HEK293 (cell line): ENCODE data around the gene ULBP1.
"Not testable (repeated sequence)": the region's sequence is repeated elsewhere in the genome, so short reads cannot be mapped to it uniquely, and the experiment has no call there.

Experiments used
- PBX3 ChIP-seq: sonication (generic); formaldehyde crosslinking; IDR thresholded peaks from 2 replicates; pipeline ENCODE4 v1.8.1; 2022; ENCODE audit warnings: mild to moderate bottlenecking, moderate library complexity, missing genetic modification reagents
- SETDB1 ChIP-seq: IDR thresholded peaks from one replicate; pipeline ENCODE4 v1.6.1; 2017; ENCODE audit warnings: mild to moderate bottlenecking, low read length, moderate library complexity, mixed read lengths; ENCODE audit not compliant: insufficient read length
- ZBTB1 ChIP-seq: fragments of 450-650 bp; formaldehyde crosslinking; IDR thresholded peaks from 2 replicates; pipeline ENCODE4 v1.5.1; 2016; ENCODE audit warnings: missing biosample characterization, missing genetic modification characterization
- ZBTB7A ChIP-seq: fragments of 450-650 bp; formaldehyde crosslinking; IDR thresholded peaks from 2 replicates; pipeline ENCODE4 v1.5.1; 2016; ENCODE audit warnings: low read depth, missing biosample characterization, missing genetic modification characterization
- ZFP41 ChIP-seq: fragments of 450-650 bp; formaldehyde crosslinking; IDR thresholded peaks from 2 replicates; pipeline ENCODE4 v1.5.1; 2016; ENCODE audit warnings: missing biosample characterization, missing genetic modification characterization, borderline replicate concordance
- ZNF266 ChIP-seq: fragments of 450-650 bp; formaldehyde crosslinking; IDR thresholded peaks from 2 replicates; pipeline ENCODE4 v1.5.1; 2016; ENCODE audit warnings: missing biosample characterization, missing genetic modification characterization, low read depth
- ZNF274 ChIP-seq, 2 experiments: fragments of 200-500 bp in 1 of 2; fragments of 450-650 bp in 1 of 2; sonication (Bioruptor generic) in 1 of 2; formaldehyde crosslinking in 1 of 2; IDR thresholded peaks; 2 replicates each; pipeline versions ENCODE4 v1.5.1 to v1.6.1; 2014 to 2016; ENCODE audit warnings: borderline replicate concordance in 1 of 2, inconsistent platforms in 1 of 2, low read length in 1 of 2, missing biosample characterization in 1 of 2, missing genetic modification characterization in 1 of 2
- ZNF510 ChIP-seq: fragments of 450-650 bp; formaldehyde crosslinking; IDR thresholded peaks from 2 replicates; pipeline ENCODE4 v1.5.1; 2018; ENCODE audit warnings: mild to moderate bottlenecking, missing genetic modification characterization, missing biosample characterization; ENCODE audit not compliant: insufficient replicate concordance
- ZNF747 ChIP-seq: fragments of 450-650 bp; formaldehyde crosslinking; IDR thresholded peaks from 2 replicates; pipeline ENCODE4 v1.5.1; 2016; ENCODE audit warnings: missing biosample characterization, missing genetic modification characterization
- ZNF76 ChIP-seq: fragments of 450-650 bp; formaldehyde crosslinking; IDR thresholded peaks from 2 replicates; pipeline ENCODE4; 2016; ENCODE audit warnings: low read depth, missing biosample characterization, missing genetic modification characterization, borderline replicate concordance
- ZNF785 ChIP-seq: fragments of 450-650 bp; formaldehyde crosslinking; IDR thresholded peaks from 2 replicates; pipeline ENCODE4 v1.5.1; 2016; ENCODE audit warnings: missing biosample characterization, missing genetic modification characterization
- TF ChIP-seq, protein P1 (sequence below): fragments of 450-650 bp; formaldehyde crosslinking; IDR thresholded peaks from 2 replicates; pipeline ENCODE4 v1.5.1; 2016; ENCODE audit warnings: missing biosample characterization, missing genetic modification characterization

DNA sequence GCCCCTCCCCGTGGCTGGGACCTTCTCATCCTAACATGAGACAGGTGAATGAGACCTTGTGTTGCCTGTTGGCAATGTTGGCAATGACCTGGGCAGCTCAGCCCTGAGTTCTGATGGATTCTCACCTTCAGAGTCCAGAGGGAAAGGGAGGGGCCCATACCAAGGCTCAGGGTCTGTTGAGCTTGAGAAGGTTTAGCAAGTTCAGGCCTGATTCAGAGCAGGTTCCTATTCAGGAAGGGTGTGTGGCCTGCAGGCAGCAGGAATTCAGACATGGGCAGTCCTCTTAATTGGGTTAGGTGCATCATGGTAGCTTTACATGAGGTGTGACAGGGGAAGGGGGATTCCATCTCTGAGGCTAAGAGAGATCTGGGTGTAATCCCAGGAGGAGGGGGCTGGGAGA lies 16.2 kb upstream of the ULBP1 start:
- not testable (repeated sequence) for TF ChIP-seq ZNF510; ZNF274 (IDR thresholded peaks at IDR 0.05; ENCODE audit: low read length); ZNF274 (tag by site-specific recombination; IDR thresholded peaks at IDR 0.05; ENCODE audit: borderline replicate concordance); ZFP41 (tag by site-specific recombination); ZBTB7A; ZNF747 (tag by site-specific recombination); ZBTB1 (tag by site-specific recombination); SETDB1; ZNF785 (tag by site-specific recombination); PBX3; ZNF266; ZNF76 (tag by site-specific recombination)
- TF ChIP-seq, protein P1, sequence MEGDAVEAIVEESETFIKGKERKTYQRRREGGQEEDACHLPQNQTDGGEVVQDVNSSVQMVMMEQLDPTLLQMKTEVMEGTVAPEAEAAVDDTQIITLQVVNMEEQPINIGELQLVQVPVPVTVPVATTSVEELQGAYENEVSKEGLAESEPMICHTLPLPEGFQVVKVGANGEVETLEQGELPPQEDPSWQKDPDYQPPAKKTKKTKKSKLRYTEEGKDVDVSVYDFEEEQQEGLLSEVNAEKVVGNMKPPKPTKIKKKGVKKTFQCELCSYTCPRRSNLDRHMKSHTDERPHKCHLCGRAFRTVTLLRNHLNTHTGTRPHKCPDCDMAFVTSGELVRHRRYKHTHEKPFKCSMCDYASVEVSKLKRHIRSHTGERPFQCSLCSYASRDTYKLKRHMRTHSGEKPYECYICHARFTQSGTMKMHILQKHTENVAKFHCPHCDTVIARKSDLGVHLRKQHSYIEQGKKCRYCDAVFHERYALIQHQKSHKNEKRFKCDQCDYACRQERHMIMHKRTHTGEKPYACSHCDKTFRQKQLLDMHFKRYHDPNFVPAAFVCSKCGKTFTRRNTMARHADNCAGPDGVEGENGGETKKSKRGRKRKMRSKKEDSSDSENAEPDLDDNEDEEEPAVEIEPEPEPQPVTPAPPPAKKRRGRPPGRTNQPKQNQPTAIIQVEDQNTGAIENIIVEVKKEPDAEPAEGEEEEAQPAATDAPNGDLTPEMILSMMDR (tag by site-specific recombination), result not testable (repeated sequence)
